ENCODE results near the gene CEBPZ.
"Not testable (repeated sequence)": the region's sequence is repeated elsewhere in the genome, so short reads cannot be mapped to it uniquely, and the experiment has no call there.

CEBPZ gene

DNA sequence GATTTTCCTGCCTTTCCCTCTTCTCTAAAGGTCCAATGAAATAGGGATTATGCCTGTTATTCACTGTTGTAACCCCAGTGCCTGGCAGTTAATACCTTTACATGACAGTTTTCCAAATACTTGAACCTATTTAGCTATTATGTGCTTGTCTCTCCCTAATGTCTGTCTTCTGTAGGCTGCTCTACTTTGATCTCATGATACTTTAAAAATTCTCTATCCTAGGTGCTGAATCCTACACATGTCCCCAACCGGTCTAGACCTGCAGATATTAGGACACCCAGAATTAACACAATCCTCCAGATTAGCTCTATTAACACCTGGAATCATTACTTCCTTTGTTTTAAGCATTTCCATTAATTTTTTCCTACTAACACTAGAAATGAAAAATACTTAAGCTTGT, 7.3 kb downstream of the CEBPZ start:
- intact Hi-C loops (cut with DNase I): no loop called here

GRCh38 chr2:37223131-37223530, 8.3 kb downstream of the CEBPZ start:
- intact Hi-C loops (cut with DNase I): no loop called here

More for the DNA sequence above, 7.3 kb downstream of the CEBPZ start:
- no peak for DNase-seq

GRCh38 chr2:37219046-37219445, 12.3 kb downstream of the CEBPZ start:
- DNase-seq: no peak

More at GRCh38 chr2:37223131-37223530, 8.3 kb downstream of the CEBPZ start:
- no peak for DNase-seq

DNA sequence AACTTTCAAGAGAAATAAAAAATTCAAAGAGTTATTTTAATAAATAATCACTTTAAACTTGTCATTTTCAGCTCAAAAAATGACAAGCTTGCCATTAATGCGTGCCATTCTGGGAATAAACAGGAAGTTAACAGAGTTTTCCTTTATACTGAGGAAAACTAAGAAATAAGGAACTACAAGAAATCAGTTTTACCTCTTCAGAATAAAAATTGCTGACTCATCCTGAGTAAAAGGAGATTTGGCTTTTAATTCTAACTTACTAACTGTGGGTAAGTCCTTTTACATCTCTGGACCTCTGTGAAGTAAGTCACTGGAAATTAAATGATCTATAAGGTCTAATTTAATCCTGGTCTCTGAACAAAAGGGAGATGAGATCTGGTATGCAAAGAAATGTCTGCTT, 16.1 kb downstream of the CEBPZ start:
- intact Hi-C loops (cut with DNase I): no loop called here
- DNase-seq: no peak

More at GRCh38 chr2:37219046-37219445, 12.3 kb downstream of the CEBPZ start:
- intact Hi-C loops (cut with DNase I): no loop called here

DNA sequence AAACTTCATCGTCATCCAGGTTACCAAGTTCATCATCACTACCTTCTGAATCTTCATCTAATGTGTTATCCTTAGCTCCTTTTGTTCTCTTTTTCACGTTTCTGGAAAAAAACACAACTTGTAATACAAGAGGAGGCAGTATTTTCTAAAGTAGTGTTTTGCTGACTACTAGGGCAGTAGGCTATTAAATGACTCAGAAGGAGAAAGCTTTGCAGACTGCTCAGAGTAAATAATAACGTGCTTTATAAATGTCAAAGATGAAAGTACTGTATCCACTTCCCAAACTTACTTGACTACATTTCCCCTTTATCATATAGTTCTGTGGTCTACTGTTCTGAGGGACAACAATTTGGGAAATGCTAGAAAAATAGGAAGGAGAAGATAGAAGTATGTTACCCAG, 19.5 kb downstream of the CEBPZ start:
- intact Hi-C loops (cut with DNase I): no loop called here
- no peak for DNase-seq

DNA sequence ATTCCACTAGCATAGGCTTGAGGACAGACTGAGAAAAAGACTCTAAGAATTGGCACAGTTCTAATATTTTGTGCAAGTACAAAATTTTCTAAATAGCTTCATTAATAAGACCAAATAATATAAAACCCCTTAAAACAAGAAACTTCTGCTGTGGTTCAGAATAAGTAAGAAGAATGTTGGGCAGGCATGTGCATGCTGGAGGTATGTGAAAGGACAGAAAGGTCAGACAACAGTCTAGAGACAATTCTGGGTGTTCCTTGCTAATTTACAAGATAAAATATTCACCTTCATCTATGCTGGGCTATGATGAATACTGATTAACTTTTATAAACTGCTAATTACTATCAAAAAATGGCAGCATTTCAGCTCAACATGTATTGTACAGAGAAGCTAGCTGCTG, 20.2 kb downstream of the CEBPZ start:
- intact Hi-C loops (cut with DNase I): no loop called here
- DNase-seq: no peak

DNA sequence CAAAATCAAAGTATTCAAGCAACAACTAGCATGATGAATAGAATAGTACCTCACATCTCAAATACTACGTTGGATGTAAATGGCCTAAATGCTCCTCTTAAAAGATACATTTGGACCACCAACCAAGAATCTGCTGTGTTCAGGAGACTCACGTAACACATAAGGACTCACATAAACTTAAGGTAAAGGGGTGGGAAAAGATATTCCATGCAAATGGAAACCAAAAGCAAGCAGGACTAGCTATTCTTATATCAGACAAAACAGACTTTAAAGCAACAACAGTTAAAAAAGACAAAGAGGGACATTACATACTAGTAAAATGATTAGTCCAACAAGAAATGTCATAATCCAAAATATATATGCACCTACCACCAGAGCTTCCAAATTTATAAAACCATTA, 24.6 kb downstream of the CEBPZ start:
- DNase-seq; intact Hi-C loops (cut with DNase I): not testable (repeated sequence)

GRCh38 chr2:37205689-37206341, 25.6 kb downstream of the CEBPZ start:
- DNase-seq: no peak
- intact Hi-C loops (cut with DNase I): no loop called here

- intact Hi-C loops (cut with DNase I); DNase-seq: not testable (repeated sequence)
Observed at GRCh38 chr2:37205071-37205661, 26.2 kb downstream of the CEBPZ start.

- intact Hi-C loops (cut with DNase I): no loop called here
- no peak for DNase-seq
Observed at GRCh38 chr2:37203708-37204107, 27.7 kb downstream of the CEBPZ start.

DNA sequence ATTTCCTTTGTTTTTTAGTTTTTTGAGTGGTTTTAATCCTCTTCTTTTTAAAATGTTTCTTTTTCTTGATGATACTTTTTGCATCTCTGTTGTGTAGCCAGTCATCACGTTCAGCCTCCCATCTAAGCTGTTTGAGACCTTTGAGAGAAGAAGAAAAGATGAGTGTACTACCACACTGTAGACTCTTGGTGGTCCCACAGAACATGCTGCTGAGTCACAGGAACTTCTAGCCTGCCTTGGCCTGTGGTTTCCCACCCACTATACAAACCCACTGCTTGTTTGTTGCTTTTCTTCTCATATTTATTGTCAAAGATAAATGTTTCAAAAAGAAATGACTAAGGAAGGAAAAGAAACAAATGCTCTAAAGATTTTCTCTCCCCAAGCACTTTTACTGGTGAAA, 29.6 kb downstream of the CEBPZ start:
- no peak for DNase-seq
- intact Hi-C loops (cut with DNase I): no loop called here

DNA sequence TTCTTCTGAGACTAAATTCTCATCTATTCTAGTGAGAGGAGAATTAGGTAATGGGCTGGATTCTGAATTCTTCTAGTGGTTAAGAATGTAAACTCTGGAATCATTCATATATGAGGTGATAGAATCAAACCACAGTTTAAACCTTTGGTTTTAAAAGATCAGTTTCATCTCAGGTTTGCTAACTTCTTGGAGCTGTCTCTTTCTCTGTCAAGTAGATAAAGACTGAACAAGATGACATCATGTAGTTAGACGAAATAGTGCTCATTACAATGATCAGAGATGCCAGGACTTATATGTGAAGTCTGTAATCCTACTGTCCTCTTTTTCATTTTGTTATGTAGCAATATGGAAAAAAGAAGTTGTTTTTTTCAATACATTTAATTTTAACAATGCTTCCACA, 30.2 kb downstream of the CEBPZ start:
- DNase-seq: no peak
- intact Hi-C loops (cut with DNase I): no loop called here

- no peak for DNase-seq
- intact Hi-C loops (cut with DNase I): no loop called here
Observed at GRCh38 chr2:37198681-37199065, 32.7 kb downstream of the CEBPZ start.

- peak; percentile 72 to 94 (median 86) for DNase-seq
- intact Hi-C loops (cut with DNase I): no loop called here
Observed at GRCh38 chr2:37196320-37197195, 34.8 kb downstream of the CEBPZ start, which contains the start of gene CEBPZOS. CEBPZOS (plus strand) TSS chr2:37196496; CDS start chr2:37199705, 3,209 bp downstream.

- peak in 1 of 42 donors; percentile 13 for DNase-seq
- intact Hi-C loops (cut with DNase I): not testable (repeated sequence)
Observed at GRCh38 chr2:37195862-37196319, 35.5 kb downstream of the CEBPZ start.

- intact Hi-C loops (cut with DNase I): no loop called here
- DNase-seq: no peak
Observed at GRCh38 chr2:37192551-37192950, 38.8 kb downstream of the CEBPZ start.

GRCh38 chr2:37191747-37192146, 39.6 kb downstream of the CEBPZ start:
- DNase-seq: no peak
- intact Hi-C loops (cut with DNase I): no loop called here

- no peak for DNase-seq
- intact Hi-C loops (cut with DNase I): no loop called here
Observed at GRCh38 chr2:37191253-37191652, 40.1 kb downstream of the CEBPZ start.

- intact Hi-C loops (cut with DNase I): no loop called here
- no peak for DNase-seq
Observed at GRCh38 chr2:37190290-37190689, 41.1 kb downstream of the CEBPZ start.

All from head of caudate nucleus (tissue), 42 donors.